HTR-8/SVneo (cell line): ENCODE results near the gene CEBPZOS.
"Not testable (repeated sequence)": the region's sequence is repeated elsewhere in the genome, so short reads cannot be mapped to it uniquely, and the experiment has no call there.

ENCODE experiments used
- DNase-seq: peaks from one replicate; pipeline ENCODE4 v3.0.0; 2011; ENCODE audit warnings: low spot score, mixed read lengths; ENCODE audit not compliant: insufficient read length
- FAIRE-seq: peaks from 2 replicates; lab custom pipeline; 2011; peaks lifted over from hg19 to GRCh38; lab: Jason Lieb, UNC

Gene CEBPZOS

GRCh38 chr2:37189452-37190153, 6.7 kb upstream of the CEBPZOS start:
- DNase-seq, result peak; percentile 53
- FAIRE-seq, result peak; percentile 63

DNA sequence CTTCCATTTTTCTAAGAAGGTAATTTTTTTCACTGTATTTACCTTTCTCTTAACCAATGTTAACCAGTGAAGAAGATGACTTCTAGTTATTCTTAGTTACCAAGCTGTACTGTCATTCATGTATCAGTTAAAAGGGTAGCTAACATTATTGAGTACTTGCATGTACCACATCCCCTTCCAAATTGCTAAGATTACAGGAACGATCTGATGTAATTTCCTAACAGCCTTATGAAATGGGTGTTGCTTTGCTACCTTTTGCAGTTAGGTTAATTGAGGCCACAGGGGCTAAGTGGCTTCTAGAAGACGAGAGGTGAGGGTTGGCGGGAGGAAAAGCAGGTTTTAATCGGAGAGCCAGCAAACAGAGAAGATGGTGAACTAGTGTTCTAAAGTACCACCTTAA, 6.0 kb upstream of the CEBPZOS start:
- FAIRE-seq, result no peak

DNA sequence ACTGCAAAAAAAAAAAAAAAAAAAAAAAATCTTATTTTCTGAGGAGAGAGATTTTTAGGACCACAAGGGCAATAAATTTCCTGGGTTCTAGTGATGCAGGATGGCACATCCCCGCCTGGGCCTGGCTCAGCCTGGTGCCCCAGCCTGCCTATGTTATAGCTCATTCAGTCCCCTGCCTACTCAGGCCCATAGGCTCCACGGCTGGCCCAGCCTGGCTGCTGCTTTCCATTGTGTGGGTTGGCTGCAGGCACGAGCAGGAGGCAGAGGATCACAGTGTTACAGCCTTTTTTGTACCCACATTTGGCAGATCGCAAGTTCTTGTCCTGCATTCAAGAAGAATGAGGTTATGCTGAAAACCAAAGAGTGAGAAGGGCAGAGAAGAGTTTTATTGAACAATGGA, 5.0 kb upstream of the CEBPZOS start:
- FAIRE-seq (no peak), DNase-seq (no peak)

More for the DNA sequence above, 6.0 kb upstream of the CEBPZOS start:
- no peak for DNase-seq

GRCh38 chr2:37191747-37192146, 4.5 kb upstream of the CEBPZOS start:
- DNase-seq (no peak), FAIRE-seq (no peak)

- DNase-seq (no peak), FAIRE-seq (no peak)
These were observed 3.7 kb upstream of the CEBPZOS start for GRCh38 chr2:37192551-37192950.

DNA sequence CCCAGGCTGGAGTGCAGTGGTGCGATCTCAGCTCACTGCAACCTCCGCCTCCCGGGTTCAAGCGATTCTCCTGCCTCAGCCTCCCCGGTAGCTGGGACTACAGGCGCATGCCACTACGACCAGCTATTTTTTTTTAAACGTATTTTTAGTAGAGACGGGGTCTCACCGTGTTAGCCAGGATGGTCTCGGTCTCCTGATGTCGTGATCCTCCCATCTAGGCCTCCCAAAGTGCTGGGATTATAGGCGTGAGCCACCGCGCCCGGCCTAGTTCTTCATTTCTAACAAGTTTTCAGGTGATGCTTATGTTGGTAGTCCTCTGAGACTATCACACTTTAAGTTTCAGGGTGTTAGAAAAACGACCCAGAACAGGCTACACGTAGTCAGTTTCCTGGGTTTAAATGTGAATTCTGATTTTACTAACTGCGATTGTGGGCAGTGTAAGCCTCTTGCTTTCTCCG, 405 bp upstream of the CEBPZOS start:
- not testable (repeated sequence) for DNase-seq, FAIRE-seq

DNA sequence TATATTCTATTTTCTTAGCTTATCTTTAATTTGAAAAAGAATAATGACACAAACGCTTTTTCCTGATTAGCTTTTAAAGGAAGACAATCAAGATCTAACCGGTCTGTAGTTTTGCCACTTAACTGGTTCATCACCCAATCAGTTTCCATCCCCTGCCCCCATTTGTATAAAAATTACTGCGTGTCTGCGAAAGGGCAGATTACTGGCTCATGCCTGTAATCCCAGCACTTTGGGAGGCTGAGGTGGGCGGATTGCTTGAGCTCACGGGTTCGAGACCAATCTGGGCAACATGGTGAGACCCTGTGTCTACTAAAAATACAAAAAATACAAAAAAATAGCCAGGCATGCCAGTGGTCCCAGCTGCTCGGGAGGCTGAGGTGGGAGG, 2.4 kb downstream of the CEBPZOS start:
- DNase-seq (no peak), FAIRE-seq (no peak)

DNA sequence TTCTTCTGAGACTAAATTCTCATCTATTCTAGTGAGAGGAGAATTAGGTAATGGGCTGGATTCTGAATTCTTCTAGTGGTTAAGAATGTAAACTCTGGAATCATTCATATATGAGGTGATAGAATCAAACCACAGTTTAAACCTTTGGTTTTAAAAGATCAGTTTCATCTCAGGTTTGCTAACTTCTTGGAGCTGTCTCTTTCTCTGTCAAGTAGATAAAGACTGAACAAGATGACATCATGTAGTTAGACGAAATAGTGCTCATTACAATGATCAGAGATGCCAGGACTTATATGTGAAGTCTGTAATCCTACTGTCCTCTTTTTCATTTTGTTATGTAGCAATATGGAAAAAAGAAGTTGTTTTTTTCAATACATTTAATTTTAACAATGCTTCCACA, 4.9 kb downstream of the CEBPZOS start:
- no peak for FAIRE-seq
- DNase-seq, result no peak

GRCh38 chr2:37201766-37202165, 5.5 kb downstream of the CEBPZOS start:
- no peak for DNase-seq
- no peak for FAIRE-seq

DNA sequence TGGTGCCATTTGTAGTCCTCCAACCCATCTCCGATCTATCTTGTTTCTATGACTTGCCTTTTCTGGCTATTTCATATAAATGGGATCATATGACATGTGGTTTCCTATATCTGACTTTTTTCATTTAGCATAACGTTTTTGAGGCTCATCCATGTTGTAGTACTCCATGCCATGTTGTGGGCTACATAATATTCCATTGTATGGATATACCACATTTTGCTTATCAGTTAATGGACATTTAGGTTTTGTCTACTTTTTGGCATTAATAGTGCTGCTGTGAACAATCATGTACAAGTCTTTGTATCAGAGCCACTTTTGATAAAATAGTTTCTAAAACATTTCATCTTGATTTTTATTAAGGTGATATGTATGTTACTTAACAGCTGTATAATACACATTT, 7.4 kb downstream of the CEBPZOS start:
- FAIRE-seq (no peak), DNase-seq (no peak)

DNA sequence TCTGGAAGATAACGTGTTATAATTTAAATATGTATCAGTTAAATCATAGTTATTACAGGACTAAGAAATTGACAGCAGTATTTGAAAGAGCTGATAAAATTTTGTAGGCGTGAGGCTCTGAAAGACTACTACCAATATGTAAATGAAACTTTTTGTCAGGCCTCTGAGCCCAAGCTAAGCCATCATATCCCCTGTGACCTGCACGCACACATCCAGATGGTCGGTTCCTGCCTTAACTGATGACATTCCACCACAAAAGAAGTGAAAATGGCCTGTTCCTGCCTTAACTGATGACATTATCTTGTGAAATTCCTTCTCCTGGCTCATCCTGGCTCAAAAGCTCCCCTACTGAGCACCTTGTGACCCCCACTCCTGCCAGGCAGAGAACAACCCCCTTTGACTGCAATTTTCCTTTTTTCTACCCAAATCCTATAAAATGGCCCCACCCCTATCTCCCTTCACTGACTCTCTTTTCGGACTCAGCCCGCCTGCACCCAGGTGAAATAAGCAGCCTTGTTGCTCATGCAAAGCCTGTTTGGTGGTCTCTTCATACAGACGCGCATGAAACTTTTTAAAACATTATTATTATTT, 8.9 kb downstream of the CEBPZOS start:
- not testable (repeated sequence) for FAIRE-seq

GRCh38 chr2:37205689-37206341, 9.5 kb downstream of the CEBPZOS start:
- FAIRE-seq (no peak), DNase-seq (no peak)

More for the DNA sequence above, 8.9 kb downstream of the CEBPZOS start:
- not testable (repeated sequence) for DNase-seq

GRCh38 chr2:37206760-37207159, 10.5 kb downstream of the CEBPZOS start:
- not testable (repeated sequence) for DNase-seq, FAIRE-seq

- DNase-seq, result no peak
- no peak for FAIRE-seq
These were observed 14.9 kb downstream of the CEBPZOS start for GRCh38 chr2:37211212-37211611.

DNA sequence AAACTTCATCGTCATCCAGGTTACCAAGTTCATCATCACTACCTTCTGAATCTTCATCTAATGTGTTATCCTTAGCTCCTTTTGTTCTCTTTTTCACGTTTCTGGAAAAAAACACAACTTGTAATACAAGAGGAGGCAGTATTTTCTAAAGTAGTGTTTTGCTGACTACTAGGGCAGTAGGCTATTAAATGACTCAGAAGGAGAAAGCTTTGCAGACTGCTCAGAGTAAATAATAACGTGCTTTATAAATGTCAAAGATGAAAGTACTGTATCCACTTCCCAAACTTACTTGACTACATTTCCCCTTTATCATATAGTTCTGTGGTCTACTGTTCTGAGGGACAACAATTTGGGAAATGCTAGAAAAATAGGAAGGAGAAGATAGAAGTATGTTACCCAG, 15.6 kb downstream of the CEBPZOS start:
- DNase-seq (no peak), FAIRE-seq (no peak)

DNA sequence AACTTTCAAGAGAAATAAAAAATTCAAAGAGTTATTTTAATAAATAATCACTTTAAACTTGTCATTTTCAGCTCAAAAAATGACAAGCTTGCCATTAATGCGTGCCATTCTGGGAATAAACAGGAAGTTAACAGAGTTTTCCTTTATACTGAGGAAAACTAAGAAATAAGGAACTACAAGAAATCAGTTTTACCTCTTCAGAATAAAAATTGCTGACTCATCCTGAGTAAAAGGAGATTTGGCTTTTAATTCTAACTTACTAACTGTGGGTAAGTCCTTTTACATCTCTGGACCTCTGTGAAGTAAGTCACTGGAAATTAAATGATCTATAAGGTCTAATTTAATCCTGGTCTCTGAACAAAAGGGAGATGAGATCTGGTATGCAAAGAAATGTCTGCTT, 19.0 kb downstream of the CEBPZOS start:
- DNase-seq, result no peak
- FAIRE-seq, result no peak

DNA sequence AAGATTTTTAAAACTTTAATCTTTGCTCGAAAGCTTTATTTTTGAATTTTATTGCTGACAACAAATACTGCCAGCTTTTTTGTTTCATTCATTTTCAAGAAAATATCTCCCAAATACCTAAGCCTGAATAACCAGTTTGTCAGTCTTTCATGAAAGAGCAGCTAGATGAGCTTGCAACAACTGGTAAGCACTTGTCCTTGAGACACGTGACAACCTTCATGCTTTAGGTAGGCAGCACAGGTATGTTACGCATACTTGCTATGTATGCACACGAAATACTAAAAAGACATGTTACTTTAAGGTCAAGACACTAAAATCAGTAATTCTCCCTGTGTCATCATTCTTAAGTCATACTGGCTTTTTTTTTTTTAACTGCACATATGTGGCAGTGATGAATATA, 22.8 kb downstream of the CEBPZOS start:
- DNase-seq (no peak), FAIRE-seq (no peak)

DNA sequence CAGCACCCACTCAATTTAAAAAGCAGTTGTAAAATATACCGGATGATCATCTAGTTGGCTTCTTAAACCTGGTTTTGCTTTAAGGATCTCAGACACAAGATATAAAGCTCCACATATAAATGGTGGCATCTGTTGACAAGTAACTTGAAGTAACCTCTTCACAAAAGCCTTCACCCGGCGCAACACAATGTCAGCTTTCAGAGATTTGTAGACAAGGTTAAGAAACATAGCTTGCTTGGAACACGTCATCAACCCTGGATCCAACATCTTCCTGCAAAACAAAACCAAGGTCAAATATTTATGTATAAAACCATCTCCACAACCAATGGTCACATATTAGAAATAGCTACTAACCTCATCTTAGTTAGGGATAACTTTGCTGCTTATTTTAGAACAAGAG, 26.8 kb downstream of the CEBPZOS start:
- FAIRE-seq (no peak), DNase-seq (no peak)

- FAIRE-seq (no peak), DNase-seq (no peak)
These were observed 27.8 kb downstream of the CEBPZOS start for GRCh38 chr2:37224063-37224462.

DNA sequence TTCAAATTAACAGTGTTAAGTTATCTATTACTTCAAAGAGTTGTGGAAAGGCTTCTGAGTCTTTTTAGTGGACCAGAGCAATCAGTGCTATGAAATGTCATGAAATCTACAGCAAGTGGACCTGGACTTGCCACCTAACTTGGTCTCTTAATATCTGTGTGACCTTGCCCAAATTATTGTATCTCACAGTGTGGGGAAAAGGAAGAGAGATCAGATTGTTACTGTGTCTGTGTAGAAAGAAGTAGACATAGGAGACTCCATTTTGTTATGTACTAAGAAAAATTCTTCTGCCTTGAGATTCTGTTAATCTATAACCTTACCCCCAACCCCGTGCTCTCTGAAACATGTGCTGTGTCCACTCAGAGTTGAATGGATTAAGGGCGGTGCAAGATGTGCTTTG, 28.8 kb downstream of the CEBPZOS start:
- FAIRE-seq, DNase-seq: not testable (repeated sequence)

DNA sequence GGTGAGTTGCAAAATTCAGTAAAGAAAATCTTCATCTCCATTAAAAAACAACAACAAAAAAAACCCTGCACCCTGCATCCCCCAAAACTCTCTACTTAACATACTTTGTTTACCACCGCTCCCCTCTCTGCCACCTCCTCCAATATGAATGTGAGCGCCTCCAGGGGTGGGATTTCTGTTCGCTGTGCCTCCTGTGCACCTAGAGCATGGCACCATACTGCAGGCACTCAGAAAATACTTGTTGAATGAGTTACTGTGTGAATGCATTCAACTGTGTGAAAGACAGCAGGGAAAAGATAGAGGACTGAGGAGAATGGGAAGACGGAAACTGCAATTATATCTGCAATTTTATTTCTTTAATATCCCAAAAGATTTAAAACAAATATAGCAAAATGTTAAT, 30.6 kb downstream of the CEBPZOS start:
- FAIRE-seq (no peak), DNase-seq (no peak)
